ENCODE data around the gene ATG5. TPM values are rescaled to one million over a fixed set of nuclear protein-coding genes. Genes with fewer than 3 reads are reported as not detected.

The ATG5 gene
- total and polyA plus RNA-seq, 9 of the 15 experiments (the other 6 are each of a cell fraction or from before 2014, with no cell fraction given) = 29.0 to 80.0 (median 53.2) TPM

DNA sequence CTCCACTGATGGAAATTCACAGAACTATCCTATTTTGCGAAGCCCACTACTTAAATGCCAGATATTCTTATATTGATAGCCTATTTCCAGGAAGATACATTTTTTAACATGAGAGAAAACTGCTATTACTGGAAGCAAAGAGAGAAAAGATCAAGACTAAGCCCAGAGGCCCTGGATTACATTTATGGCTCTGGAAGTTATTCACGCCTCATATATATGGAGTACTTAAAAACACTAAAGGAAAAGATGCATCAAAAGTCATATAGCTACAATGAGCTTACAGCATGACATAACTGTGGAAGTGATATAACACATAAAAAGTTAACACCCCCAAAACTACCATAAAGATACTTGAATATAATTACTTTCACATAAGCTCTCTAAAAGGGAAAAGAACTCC is 19.8 kb downstream of the ATG5 start (continued):
- TF ChIP-seq, protein P1, sequence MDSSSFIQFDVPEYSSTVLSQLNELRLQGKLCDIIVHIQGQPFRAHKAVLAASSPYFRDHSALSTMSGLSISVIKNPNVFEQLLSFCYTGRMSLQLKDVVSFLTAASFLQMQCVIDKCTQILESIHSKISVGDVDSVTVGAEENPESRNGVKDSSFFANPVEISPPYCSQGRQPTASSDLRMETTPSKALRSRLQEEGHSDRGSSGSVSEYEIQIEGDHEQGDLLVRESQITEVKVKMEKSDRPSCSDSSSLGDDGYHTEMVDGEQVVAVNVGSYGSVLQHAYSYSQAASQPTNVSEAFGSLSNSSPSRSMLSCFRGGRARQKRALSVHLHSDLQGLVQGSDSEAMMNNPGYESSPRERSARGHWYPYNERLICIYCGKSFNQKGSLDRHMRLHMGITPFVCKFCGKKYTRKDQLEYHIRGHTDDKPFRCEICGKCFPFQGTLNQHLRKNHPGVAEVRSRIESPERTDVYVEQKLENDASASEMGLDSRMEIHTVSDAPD (CRISPR knock-in tag; IDR thresholded peaks at IDR 0.05) = no peak
- no peak for TF ChIP-seq ELF4 (CRISPR knock-in tag; IDR thresholded peaks at IDR 0.05)
- TF ChIP-seq, protein P2, sequence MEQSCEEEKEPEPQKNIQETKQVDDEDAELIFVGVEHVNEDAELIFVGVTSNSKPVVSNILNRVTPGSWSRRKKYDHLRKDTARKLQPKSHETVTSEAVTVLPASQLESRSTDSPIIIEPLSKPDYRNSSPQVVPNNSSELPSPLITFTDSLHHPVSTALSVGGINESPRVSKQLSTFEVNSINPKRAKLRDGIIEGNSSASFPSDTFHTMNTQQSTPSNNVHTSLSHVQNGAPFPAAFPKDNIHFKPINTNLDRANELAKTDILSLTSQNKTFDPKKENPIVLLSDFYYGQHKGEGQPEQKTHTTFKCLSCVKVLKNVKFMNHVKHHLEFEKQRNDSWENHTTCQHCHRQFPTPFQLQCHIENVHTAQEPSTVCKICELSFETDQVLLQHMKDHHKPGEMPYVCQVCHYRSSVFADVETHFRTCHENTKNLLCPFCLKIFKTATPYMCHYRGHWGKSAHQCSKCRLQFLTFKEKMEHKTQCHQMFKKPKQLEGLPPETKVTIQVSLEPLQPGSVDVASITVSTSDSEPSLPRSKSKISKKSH (CRISPR knock-in tag; IDR thresholded peaks at IDR 0.05) = no peak
- TF ChIP-seq RB1 (IDR thresholded peaks at IDR 0.05; ENCODE audit: low read depth) = no peak

DNA sequence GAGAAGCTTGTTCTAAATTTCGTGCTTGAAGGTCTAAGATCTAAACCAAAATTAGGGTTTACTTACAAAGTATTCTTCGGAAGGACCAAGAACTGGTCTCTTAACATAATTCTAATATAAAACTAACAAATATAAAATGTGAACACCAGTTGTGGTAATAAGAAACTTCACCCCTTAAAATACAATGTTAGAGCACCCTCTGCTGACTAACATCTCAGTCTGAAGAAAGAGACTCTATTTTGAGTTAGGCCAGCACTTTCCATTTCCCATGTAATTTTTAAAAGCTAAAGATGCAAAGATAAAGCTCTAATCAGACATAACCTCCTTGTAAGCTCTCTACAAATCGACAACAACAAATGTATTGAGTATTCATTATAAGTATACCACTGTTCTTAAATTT is 24.6 kb downstream of the ATG5 start:
- Histone ChIP-seq H3K36me3 (ENCODE audit: control insufficient read depth, insufficient read depth, low read length) (peaks cover 20% of the 10 kb centered on the region), H3K4me1 (replicated peaks in 1 of 2; ENCODE audit: control insufficient read depth in 2 of 2, insufficient read depth in 2 of 2, low read length in 2 of 2) (no peaks in the 10 kb centered on the region), H3K27me3 (ENCODE audit: control insufficient read depth in 2 of 2, insufficient read depth in 2 of 2, low read length in 2 of 2) (no peaks in the 10 kb centered on the region), H4K20me1 (replicated peaks; ENCODE audit: control insufficient read depth, insufficient read depth, low read length) (no peaks in the 10 kb centered on the region), H3K9me1 (ENCODE audit: control insufficient read depth, insufficient read depth, low read length) (no peaks in the 10 kb centered on the region), H3K27ac (ENCODE audit: extremely low read depth, low read depth, low read length) (no peak overlapping the region), H2AFZ (ENCODE audit: low read depth, low read length) (no peak overlapping the region), H3K9ac (ENCODE audit: insufficient read depth in 1 of 2, low read depth in 2 of 2, low read length in 2 of 2) (no peak overlapping the region), H3K9me3 (replicated peaks; ENCODE audit: control insufficient read depth, insufficient read depth, low read depth, low read length) (no peaks in the 10 kb centered on the region), H3K4me2 (ENCODE audit: insufficient read depth, low read length) (no peak overlapping the region), H3K4me3 (no peak overlapping the region), H3K79me2 (ENCODE audit: control insufficient read depth, insufficient read depth, low read length) (peaks cover 89% of the 10 kb centered on the region)
- no peak for FAIRE-seq
- peak in 2 of 4 experiments; percentile 17 to 38 for DNase-seq (ENCODE audit: extremely low read depth in 1 of 4, low spot score in 3 of 4)
- ChIA-PET POLR2A (interaction anchor here (0.9 kb wide), 1 partner anchor 13 kb away, joined by 3 read pairs; no protein-coding TSS in a partner anchor), CTCF (ENCODE audit: low intra/inter-chr PET ratio) (interaction anchor here (0.8 to 1.4 kb wide), 4 partner anchors 567 to 870 kb away, joined by 3 to 9 read pairs (median 4); no protein-coding TSS in a partner anchor)
- no TSS peak for BruUV-seq (replicated peaks)
- intact Hi-C loops (cut with micrococcal nuclease) (loop anchor here (1.0 to 10.0 kb wide), 3 partner anchors 211 to 816 kb away; no protein-coding TSS in a partner anchor), in situ Hi-C loops (cut with MboI) (loop anchor here (5.0 kb wide), 1 partner anchor 204 kb away; no protein-coding TSS in a partner anchor)
- ATAC-seq = peak; percentile 72
- 50% methylated on average over 3 of the region's 3 CpGs for WGBS (ENCODE audit: insufficient coverage, low coverage, missing lambda C conversion rate)
- no peak for TF ChIP-seq JUNB (CRISPR knock-in tag; conservative IDR thresholded peaks at IDR 0.05)
- TF ChIP-seq, protein P3, sequence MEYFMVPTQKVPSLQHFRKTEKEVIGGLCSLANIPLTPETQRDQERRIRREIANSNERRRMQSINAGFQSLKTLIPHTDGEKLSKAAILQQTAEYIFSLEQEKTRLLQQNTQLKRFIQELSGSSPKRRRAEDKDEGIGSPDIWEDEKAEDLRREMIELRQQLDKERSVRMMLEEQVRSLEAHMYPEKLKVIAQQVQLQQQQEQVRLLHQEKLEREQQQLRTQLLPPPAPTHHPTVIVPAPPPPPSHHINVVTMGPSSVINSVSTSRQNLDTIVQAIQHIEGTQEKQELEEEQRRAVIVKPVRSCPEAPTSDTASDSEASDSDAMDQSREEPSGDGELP (CRISPR knock-in tag; IDR thresholded peaks at IDR 0.05; ENCODE audit: borderline replicate concordance) = no peak
- TF ChIP-seq ZKSCAN1 (IDR thresholded peaks at IDR 0.05; ENCODE audit: low read depth, low read length) = no peak
- no peak for TF ChIP-seq RFX1 (IDR thresholded peaks at IDR 0.05)
- no peak for TF ChIP-seq NFIX (CRISPR knock-in tag; IDR thresholded peaks at IDR 0.05; ENCODE audit: low read depth)
- TF ChIP-seq, protein P4, sequence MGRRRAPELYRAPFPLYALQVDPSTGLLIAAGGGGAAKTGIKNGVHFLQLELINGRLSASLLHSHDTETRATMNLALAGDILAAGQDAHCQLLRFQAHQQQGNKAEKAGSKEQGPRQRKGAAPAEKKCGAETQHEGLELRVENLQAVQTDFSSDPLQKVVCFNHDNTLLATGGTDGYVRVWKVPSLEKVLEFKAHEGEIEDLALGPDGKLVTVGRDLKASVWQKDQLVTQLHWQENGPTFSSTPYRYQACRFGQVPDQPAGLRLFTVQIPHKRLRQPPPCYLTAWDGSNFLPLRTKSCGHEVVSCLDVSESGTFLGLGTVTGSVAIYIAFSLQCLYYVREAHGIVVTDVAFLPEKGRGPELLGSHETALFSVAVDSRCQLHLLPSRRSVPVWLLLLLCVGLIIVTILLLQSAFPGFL (CRISPR knock-in tag; IDR thresholded peaks at IDR 0.05) = no peak
- TF ChIP-seq SRSF3 (IDR thresholded peaks at IDR 0.05; ENCODE audit: insufficient read depth, low read length) = no peak
- peak; percentile 64 to 70 for TF ChIP-seq RAD21 (CRISPR knock-in tag; conservative IDR thresholded peaks at IDR 0.05 in 1 of 2, IDR thresholded peaks at IDR 0.05 in 1 of 2)
- TF ChIP-seq FOXJ2 (tag; IDR thresholded peaks at IDR 0.05) = no peak
- TF ChIP-seq SMC3 (conservative IDR thresholded peaks at IDR 0.05; ENCODE audit: insufficient read depth, low read depth, low read length) = 0 out of 2 replicates have a peak, but pooled peaks have one; percentile 32
- TF ChIP-seq RFX5 (IDR thresholded peaks at IDR 0.05; ENCODE audit: low read depth, low read length) = no peak
- no peak for TF ChIP-seq POLR3G (IDR thresholded peaks at IDR 0.05; ENCODE audit: extremely low read depth, insufficient read length, insufficient replicate concordance)
- TF ChIP-seq ZBTB8A (IDR thresholded peaks at IDR 0.05; ENCODE audit: partially characterized antibody) = no peak

Measured in K562 (cell line).